HepG2 (cell line): ENCODE results near the gene TNFRSF6B. TPM values are rescaled to one million over a fixed set of nuclear protein-coding genes. Genes with fewer than 3 reads are reported as not detected.

ENCODE experiments used
- ARID4A ChIP-seq: sonication (generic); formaldehyde crosslinking; IDR thresholded peaks from 2 replicates; pipeline ENCODE4 v1.5.0; 2020; ENCODE audit warnings: mild to moderate bottlenecking, missing genetic modification reagents, borderline replicate concordance
- MAX ChIP-seq: IDR thresholded peaks from 2 replicates; pipeline ENCODE4 v1.6.1; 2012; ENCODE audit warnings: inconsistent platforms
- RXRB ChIP-seq: IDR thresholded peaks from 2 replicates; pipeline ENCODE4 v1.6.1; 2016; ENCODE audit warnings: borderline replicate concordance, missing genetic modification reagents, missing compliant biosample characterization
- SRSF4 ChIP-seq: fragments of 200-400 bp; formaldehyde crosslinking; IDR thresholded peaks from one replicate; pipeline ENCODE4 v1.6.1; 2018; ENCODE audit warnings: mild to moderate bottlenecking, low read depth, low read length, moderate library complexity; ENCODE audit not compliant: poor library complexity, severe bottlenecking
- STAG1 ChIP-seq: sonication (generic); formaldehyde crosslinking; IDR thresholded peaks from 2 replicates; pipeline ENCODE4 v1.4.0; 2020; ENCODE audit warnings: missing genetic modification reagents
- ZBTB40 ChIP-seq, 2 experiments: fragments of 450-650 bp in 1 of 2; sonication (generic) in 1 of 2; formaldehyde crosslinking in 1 of 2; IDR thresholded peaks; 2 replicates each; pipeline versions ENCODE4 v1.6.1 to v1.8.0; 2016 to 2022; ENCODE audit warnings: antibody characterized with exemption in 1 of 2, mild to moderate bottlenecking in 1 of 2, missing genetic modification reagents in 1 of 2
- ZNF574 ChIP-seq: sonication (generic); formaldehyde crosslinking; IDR thresholded peaks from 2 replicates; pipeline ENCODE4 v1.4.0; 2020; ENCODE audit warnings: missing genetic modification reagents
- polyA plus RNA-seq, 8 experiments: library from polyadenylated mRNA; depleted of rRNA in 3 of 8; stranded (reverse) in 7 of 8; unstranded in 1 of 8; fragments of >200 nt; fragmentation: Illumina TruSeq in 4 of 8; extraction: Trizol in 4 of 8; gene quantifications; 2 replicates each; pipeline versions ENCODE4 v1.2.1 to v1.2.3, GENCODE V29; 2011 to 2016; ENCODE audit warnings: low read depth in 4 of 8, missing spikeins in 1 of 8, mixed read lengths in 1 of 8; ENCODE audit not compliant: insufficient read depth in 1 of 8
- total RNA-seq, 5 experiments: library from RNA; depleted of rRNA; stranded (reverse); fragments of >200 nt; fragmentation: Illumina TruSeq; extraction: Trizol; gene quantifications; 2 replicates each; pipeline ENCODE4 v1.2.3, GENCODE V29; 2016; ENCODE audit warnings: low read depth in 1 of 5
- TF ChIP-seq, protein P1 (sequence below): sonication (generic); formaldehyde crosslinking; IDR thresholded peaks from 2 replicates; pipeline ENCODE4 v1.5.1; 2020; ENCODE audit warnings: mild to moderate bottlenecking, missing genetic modification reagents, moderate library complexity

TNFRSF6B gene
- total and polyA plus RNA-seq, 2 of the 13 experiments (the other 11 are each of a cell fraction or from before 2014, with no cell fraction given): 0.24 TPM; not detected in 1

- TF ChIP-seq ZNF574 (CRISPR knock-in tag) (peak; percentile 38), RXRB (CRISPR knock-in tag) (0 out of 2 replicates have a peak, but pooled peaks have one; percentile 17), ARID4A (peak; percentile 33; the same call in 1 of the 2 replicates), ZBTB40 (IDR thresholded peaks at IDR 0.05) (no peak), ZBTB40 (CRISPR knock-in tag; IDR thresholded peaks at IDR 0.05) (no peak), MAX (0 out of 2 replicates have a peak, but pooled peaks have one; percentile 21), SRSF4 (no peak), STAG1 (CRISPR knock-in tag) (peak; percentile 22; the same call in 1 of the 2 replicates)
- TF ChIP-seq, protein P1, sequence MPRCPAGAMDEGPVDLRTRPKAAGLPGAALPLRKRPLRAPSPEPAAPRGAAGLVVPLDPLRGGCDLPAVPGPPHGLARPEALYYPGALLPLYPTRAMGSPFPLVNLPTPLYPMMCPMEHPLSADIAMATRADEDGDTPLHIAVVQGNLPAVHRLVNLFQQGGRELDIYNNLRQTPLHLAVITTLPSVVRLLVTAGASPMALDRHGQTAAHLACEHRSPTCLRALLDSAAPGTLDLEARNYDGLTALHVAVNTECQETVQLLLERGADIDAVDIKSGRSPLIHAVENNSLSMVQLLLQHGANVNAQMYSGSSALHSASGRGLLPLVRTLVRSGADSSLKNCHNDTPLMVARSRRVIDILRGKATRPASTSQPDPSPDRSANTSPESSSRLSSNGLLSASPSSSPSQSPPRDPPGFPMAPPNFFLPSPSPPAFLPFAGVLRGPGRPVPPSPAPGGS (CRISPR knock-in tag): no peak; the same call in 1 of the 2 replicates
Observed at GRCh38 chr20:63745961-63746731, 49.7 kb downstream of the TNFRSF6B start (continued).
